ENCODE results near the gene AEN.

AEN gene

GRCh38 chr15:88620995-88621772 lies at the start of gene AEN:
Gene AEN (plus strand): TSS chr15:88621340. CDS start chr15:88626210, 4,870 bp downstream.
- DNase-seq, result peak; percentile 73

- DNase-seq, result no peak
Measured at GRCh38 chr15:88571852-88572259, 49.3 kb upstream of the AEN start.

DNA sequence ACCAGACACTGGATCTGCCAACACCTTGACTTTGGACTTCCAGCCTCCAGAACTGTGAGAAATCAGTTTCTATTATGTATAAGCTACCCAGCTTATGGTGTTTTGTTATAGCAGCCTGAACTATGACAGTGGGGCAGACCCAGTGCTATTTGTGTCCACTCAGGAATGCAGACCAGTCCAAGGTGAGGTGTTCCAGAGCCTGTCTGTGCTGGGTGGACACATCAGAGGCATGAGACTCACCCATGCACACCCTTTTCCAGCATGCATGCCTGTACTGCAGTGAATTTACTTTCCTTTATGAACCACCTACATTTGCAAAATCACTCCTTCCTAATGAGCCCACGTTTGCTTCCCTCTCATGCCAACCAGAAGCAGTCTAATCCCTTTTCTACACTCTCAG lies 47.1 kb upstream of the AEN start:
- no peak for DNase-seq

DNA sequence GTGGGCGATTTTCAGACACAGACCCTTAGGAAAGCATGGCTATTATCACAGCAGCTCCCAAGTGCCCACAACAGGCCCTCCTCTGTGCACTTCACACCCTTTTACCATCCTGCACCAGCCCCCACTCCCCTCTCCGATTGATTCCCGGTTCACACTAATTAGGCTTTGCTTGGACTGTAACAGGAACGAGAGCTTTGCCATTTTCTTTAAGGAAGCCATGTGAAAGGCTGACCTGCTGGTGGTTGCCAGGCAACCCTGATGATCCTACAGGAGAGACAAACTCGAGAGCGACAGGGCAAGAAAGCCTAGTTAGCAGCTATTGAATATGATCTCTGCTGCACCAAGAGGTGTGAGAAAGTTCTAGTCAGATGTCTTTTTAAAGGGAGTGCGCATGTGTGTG lies 46.5 kb upstream of the AEN start:
- no peak for DNase-seq

DNA sequence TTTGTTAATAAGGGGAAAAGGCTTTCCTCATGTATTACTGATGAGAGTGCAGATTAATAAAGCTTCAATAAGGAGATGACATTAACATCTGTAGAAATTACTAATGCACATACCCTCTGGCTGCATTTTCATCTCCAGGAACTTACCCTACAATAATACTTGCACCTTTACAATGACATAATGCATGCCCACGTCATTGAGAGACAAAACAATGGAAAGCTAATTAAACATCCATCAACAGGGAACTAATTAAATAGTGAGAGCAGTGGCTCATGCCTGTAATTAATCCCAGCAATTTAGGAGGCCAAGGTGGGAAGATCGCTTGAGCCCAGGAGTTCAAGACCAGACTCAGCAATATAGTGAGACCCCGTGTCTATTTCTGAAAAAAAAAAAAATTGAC lies 41.8 kb upstream of the AEN start:
- no peak for DNase-seq

- DNase-seq, result no peak
Measured at GRCh38 chr15:88580532-88580931, 40.6 kb upstream of the AEN start.

DNA sequence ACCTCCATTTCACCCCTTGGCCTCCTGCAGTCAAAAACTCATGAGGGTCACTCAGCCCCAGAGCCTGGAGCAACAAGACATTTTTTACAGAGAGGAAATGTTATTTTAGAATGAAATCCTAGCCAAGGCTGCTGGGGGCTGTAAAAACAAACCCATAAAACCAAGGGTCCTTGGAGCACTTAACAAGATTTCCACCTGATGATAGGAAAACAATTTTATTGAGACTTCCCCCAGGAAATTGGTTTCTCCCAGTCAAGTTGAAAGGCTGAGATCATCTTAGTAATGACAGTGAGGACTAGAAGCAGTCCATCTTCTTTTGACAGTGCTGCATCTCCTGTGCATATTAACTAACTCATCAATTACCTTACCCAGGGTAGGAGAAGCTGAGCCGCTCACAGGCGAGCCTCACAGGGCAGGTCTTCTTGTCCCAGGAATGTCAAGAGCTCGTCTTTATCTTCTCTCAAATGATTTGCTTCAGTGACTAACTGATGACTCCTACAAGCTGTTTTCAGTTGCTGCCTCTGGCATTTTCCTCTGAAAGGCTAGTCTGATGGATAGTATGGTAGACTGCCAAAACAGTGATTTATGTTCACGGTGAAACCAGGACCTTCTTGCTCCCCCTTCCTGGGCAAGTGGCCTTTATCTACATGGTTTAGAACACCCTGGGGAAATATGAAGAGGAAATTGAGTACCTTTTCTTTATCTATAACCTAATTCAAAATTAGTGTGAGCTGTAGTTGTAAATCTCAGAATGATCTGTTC lies 34.6 kb upstream of the AEN start:
- no peak for DNase-seq

- DNase-seq, result no peak
Measured at GRCh38 chr15:88590759-88591158, 30.4 kb upstream of the AEN start.

GRCh38 chr15:88591384-88591783 lies 29.8 kb upstream of the AEN start:
- no peak for DNase-seq

GRCh38 chr15:88603885-88604284 lies 17.3 kb upstream of the AEN start:
- no peak for DNase-seq

GRCh38 chr15:88604381-88605188 lies 16.6 kb upstream of the AEN start:
- no peak for DNase-seq

GRCh38 chr15:88605189-88606069 lies 15.7 kb upstream of the AEN start:
- no peak for DNase-seq

DNA sequence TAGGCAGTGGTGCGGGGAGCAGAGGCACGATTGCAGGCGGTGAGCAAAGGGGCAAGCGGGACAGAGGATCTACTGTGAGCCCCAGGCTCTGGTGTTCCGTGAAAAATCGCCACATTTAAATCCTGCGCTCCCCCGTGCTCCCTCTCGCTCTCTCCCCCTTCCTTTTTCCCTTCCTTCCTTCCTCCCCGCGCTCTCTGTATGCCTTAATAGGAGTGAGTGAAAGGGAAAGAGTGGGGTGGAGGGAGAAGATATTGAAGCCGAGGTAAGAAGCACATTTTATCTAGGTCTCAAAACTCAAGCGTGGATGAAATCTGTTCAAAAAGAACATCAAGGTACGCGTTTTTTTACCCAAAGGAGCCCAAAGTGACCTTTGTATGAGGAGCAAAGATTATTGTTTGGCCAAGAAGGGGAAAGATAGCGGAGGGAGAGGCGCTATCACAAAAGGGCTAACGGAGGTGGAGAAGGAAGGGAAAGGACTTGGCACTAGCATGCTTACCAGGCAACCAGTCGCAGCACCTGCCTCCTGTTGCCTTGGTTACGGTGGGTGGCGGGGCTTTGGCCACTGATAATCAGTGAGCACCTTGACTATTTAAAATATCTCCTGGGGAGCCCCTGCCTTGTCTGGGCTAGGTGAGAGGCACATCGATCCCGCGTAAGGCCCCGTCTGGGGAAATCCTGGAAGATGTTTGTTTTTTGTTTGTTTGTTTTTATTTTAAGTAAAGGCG lies 14.9 kb upstream of the AEN start:
- DNase-seq, result no peak

GRCh38 chr15:88607951-88608350 lies 13.2 kb upstream of the AEN start:
- DNase-seq, result no peak

DNA sequence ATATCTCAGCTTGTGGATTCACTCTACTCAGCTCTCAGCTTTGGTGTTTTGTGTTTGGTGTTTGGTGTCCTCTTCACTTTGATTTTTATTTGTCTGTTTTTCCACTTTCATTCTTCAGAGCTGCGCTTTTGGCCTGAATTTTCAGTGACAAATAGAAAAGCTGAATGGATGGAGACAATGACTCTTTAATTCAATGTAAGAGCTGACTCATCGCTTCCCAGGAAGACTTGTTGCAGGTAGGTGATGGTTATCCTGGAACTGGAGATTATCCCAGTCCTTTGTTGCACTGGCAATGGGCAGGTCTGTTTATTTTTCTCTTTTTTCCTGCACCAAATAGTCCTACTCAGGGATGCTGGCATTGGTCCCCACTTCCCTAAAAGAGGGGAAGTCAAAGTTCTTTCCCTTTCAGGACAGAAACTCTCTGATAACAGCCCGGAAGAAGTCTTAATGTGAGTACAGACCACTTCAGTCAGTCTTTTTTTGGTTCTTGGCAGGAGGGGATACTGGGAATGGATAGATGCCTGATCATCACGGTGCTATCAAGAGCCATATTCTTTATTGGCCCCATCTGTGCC lies 12.4 kb upstream of the AEN start:
- no peak for DNase-seq

GRCh38 chr15:88609344-88610090 lies 11.6 kb upstream of the AEN start:
- no peak for DNase-seq

GRCh38 chr15:88610701-88611231 lies 10.4 kb upstream of the AEN start:
- DNase-seq, result peak; percentile 46

DNA sequence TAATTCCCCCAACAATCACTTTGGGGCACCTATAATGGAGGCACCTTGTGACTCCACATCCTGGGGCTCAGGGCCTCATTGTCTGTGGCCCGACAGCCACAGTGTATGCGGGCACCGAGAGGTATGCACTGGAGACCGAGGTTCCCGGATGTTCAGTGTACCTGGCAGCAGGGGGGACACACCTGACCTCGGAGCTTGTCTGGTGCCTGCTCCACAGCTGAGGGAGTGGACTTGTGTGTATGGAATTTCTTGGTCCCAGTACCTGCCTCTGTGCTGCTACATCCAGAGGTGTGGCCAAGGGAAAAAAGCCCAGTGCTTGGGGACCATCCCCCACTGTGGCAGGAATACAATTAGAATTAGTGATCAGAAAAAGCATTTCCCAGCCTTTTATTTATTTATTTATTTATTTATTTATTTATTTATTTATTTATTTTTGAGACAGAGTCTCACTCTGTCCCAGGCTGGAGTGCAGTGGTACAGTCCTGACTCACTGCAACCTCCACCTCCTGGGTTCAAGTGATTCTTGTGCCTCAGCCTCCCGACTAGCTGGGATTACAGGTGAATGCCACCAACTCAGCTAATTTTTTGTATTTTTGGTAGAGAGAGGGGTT lies 8.8 kb upstream of the AEN start:
- no peak for DNase-seq

GRCh38 chr15:88613074-88613944 lies 7.8 kb upstream of the AEN start:
- DNase-seq, result no peak

Measured in SIG-M5 (cell line).